Fibroblast of lung (primary cell): ENCODE results near the gene DZANK1. TPM values are rescaled to one million over a fixed set of nuclear protein-coding genes. Genes with fewer than 3 reads are reported as not detected.

Experiments
- DNase-seq, 2 donors: peaks; one replicate each; pipeline versions ENCODE4 v3.0.0 to v3.0.0-alpha.2; 2010; ENCODE audit warnings: low read depth in 2 of 2
- H2AFZ ChIP-seq: 2 replicates; pipeline ENCODE4 v1.5.1; 2012; ENCODE audit warnings: low read length, control low read depth, inconsistent platforms
- H3K27ac ChIP-seq: 2 replicates; pipeline ENCODE4 v1.5.1; 2011; ENCODE audit warnings: low read length, control low read depth; ENCODE audit not compliant: insufficient read depth
- H3K27me3 ChIP-seq: 2 replicates; pipeline ENCODE4 v1.5.1; 2011; ENCODE audit warnings: mild to moderate bottlenecking, low read length; ENCODE audit not compliant: control insufficient read depth, insufficient read depth
- H3K36me3 ChIP-seq: 2 replicates; pipeline ENCODE4 v1.5.1; 2011; ENCODE audit warnings: low read length; ENCODE audit not compliant: control insufficient read depth, insufficient read depth
- H3K4me1 ChIP-seq: 2 replicates; pipeline ENCODE4 v1.5.1; 2011; ENCODE audit warnings: low read length; ENCODE audit not compliant: control insufficient read depth, insufficient read depth; ENCODE audit errors: extremely low read depth
- H3K4me2 ChIP-seq: 2 replicates; pipeline ENCODE4 v1.5.1; 2011; ENCODE audit warnings: low read length, control low read depth; ENCODE audit not compliant: insufficient read depth; ENCODE audit errors: extremely low read depth
- H3K4me3 ChIP-seq, 4 experiments: fragments of 200-600 bp in 1 of 4; sonication (generic) in 1 of 4; replicated peaks in 1 of 4; 2 replicates each; pipeline ENCODE4 v1.5.1; 2011 to 2016; ENCODE audit warnings: low read length in 4 of 4, low read depth in 3 of 4, mild to moderate bottlenecking in 3 of 4, control low read depth in 2 of 4, inconsistent platforms in 1 of 4, mixed read lengths in 1 of 4; ENCODE audit not compliant: insufficient read depth in 1 of 4; ENCODE audit errors: control extremely low read depth in 1 of 4
- H3K79me2 ChIP-seq: 2 replicates; pipeline ENCODE4 v1.5.1; 2012; ENCODE audit warnings: mild to moderate bottlenecking, low read length, inconsistent platforms; ENCODE audit not compliant: control insufficient read depth, insufficient read depth
- H3K9ac ChIP-seq: 2 replicates; pipeline ENCODE4 v1.5.1; 2011; ENCODE audit warnings: mild to moderate bottlenecking, low read length, control low read depth; ENCODE audit not compliant: insufficient read depth
- H3K9me3 ChIP-seq: 2 replicates; pipeline ENCODE4 v1.5.1; 2012; ENCODE audit warnings: low read depth, low read length; ENCODE audit not compliant: control insufficient read depth, insufficient read depth
- H4K20me1 ChIP-seq: 2 replicates; pipeline ENCODE4 v1.5.1; 2011; ENCODE audit warnings: low read length; ENCODE audit not compliant: control insufficient read depth, insufficient read depth; ENCODE audit errors: extremely low read depth
- CTCF ChIP-seq, 2 donors: IDR thresholded peaks in 1 of 2; conservative IDR thresholded peaks in 1 of 2; 1 replicate in 1 of 2; 2 replicates in 1 of 2; pipeline ENCODE4 v1.5.1; 2011 to 2012; ENCODE audit warnings: low read length in 2 of 2, control low read depth in 1 of 2, inconsistent platforms in 1 of 2, low read depth in 1 of 2, mild to moderate bottlenecking in 1 of 2
- EZH2 ChIP-seq: IDR thresholded peaks from 2 replicates; pipeline ENCODE4 v1.5.1; 2012; ENCODE audit warnings: low read length, control low read depth, mild to moderate bottlenecking; ENCODE audit errors: missing control alignments
- polyA plus RNA-seq, 2 donors: library from polyadenylated mRNA; depleted of rRNA in 1 of 2; stranded (reverse) in 1 of 2; unstranded in 1 of 2; fragments of >200 nt; gene quantifications; 2 replicates each; pipeline ENCODE4 v1.2.1, GENCODE V29; 2011 to 2012; ENCODE audit warnings: missing spikeins in 1 of 2
- total RNA-seq: library from RNA; depleted of rRNA; stranded (reverse); fragments of >200 nt; gene quantifications from 2 replicates; pipeline ENCODE4 v1.2.1, GENCODE V29; 2014

Gene DZANK1
- total and polyA plus RNA-seq, 2 donors (not counting 1 experiment from before 2014, with no cell fraction given), result 0.83 to 1.2 TPM

- H4K20me1 ChIP-seq, result no peaks in the 10 kb centered on the region
- peak in 1 of 2 donors; percentile 66 for DNase-seq
- peaks cover 2% of the 10 kb centered on the region for H3K4me1 ChIP-seq
These were observed 38.2 kb downstream of the DZANK1 start for GRCh38 chr20:18428490-18429173.

GRCh38 chr20:18427214-18427613 lies 39.6 kb downstream of the DZANK1 start:
- H2AFZ ChIP-seq, result no peak overlapping the region
- no peaks in the 10 kb centered on the region for H3K9me3 ChIP-seq
- H3K36me3 ChIP-seq, result no peaks in the 10 kb centered on the region
- H3K9ac ChIP-seq, result no peak overlapping the region
- no peak for DNase-seq
- peaks cover 2% of the 10 kb centered on the region for H3K4me1 ChIP-seq
- no peak overlapping the region for H3K4me2 ChIP-seq
- no peak for TF ChIP-seq EZH2
- no peak for TF ChIP-seq CTCF (conservative IDR thresholded peaks at IDR 0.05 in 1 of 2, IDR thresholded peaks at IDR 0.05 in 1 of 2; ENCODE audit: low read depth in 1 of 2, low read length in 2 of 2)
- H3K79me2 ChIP-seq, result no peaks in the 10 kb centered on the region
- no peak overlapping the region for H3K4me3 ChIP-seq
- no peaks in the 10 kb centered on the region for H3K27me3 ChIP-seq
- no peaks in the 10 kb centered on the region for H4K20me1 ChIP-seq
- no peak overlapping the region for H3K27ac ChIP-seq

More at GRCh38 chr20:18428490-18429173, 38.2 kb downstream of the DZANK1 start:
- Histone ChIP-seq H3K27ac (no peak overlapping the region), H3K4me3 (no peak overlapping the region), H2AFZ (no peak overlapping the region), H3K9me3 (no peaks in the 10 kb centered on the region), H3K79me2 (no peaks in the 10 kb centered on the region), H3K27me3 (no peaks in the 10 kb centered on the region), H3K9ac (no peak overlapping the region), H3K4me2 (no peak overlapping the region), H3K36me3 (no peaks in the 10 kb centered on the region)
- TF ChIP-seq EZH2, result no peak
- TF ChIP-seq CTCF (conservative IDR thresholded peaks at IDR 0.05 in 1 of 2, IDR thresholded peaks at IDR 0.05 in 1 of 2; ENCODE audit: low read depth in 1 of 2, low read length in 2 of 2), result no peak

- no peaks in the 10 kb centered on the region for H3K79me2 ChIP-seq
- no peaks in the 10 kb centered on the region for H4K20me1 ChIP-seq
- H3K27me3 ChIP-seq, result no peaks in the 10 kb centered on the region
- no peaks in the 10 kb centered on the region for H3K4me1 ChIP-seq
- no peak overlapping the region for H3K9ac ChIP-seq
- H3K9me3 ChIP-seq, result no peaks in the 10 kb centered on the region
- H2AFZ ChIP-seq, result no peak overlapping the region
- no peaks in the 10 kb centered on the region for H3K36me3 ChIP-seq
- no peak for DNase-seq
- H3K4me2 ChIP-seq, result no peak overlapping the region
- no peak overlapping the region for H3K27ac ChIP-seq
- H3K4me3 ChIP-seq, result no peak overlapping the region
- TF ChIP-seq CTCF (conservative IDR thresholded peaks at IDR 0.05 in 1 of 2, IDR thresholded peaks at IDR 0.05 in 1 of 2; ENCODE audit: low read depth in 1 of 2, low read length in 2 of 2), result no peak
- no peak for TF ChIP-seq EZH2
These were observed 45.2 kb downstream of the DZANK1 start for GRCh38 chr20:18421608-18422007.
